GDM1 (cell line): ENCODE measurements around the gene LTBP3.
A peak's percentile ranks its signal among the peaks of the same experiment; 100 is the strongest.
"Not testable (repeated sequence)": the region's sequence is repeated elsewhere in the genome, so short reads cannot be mapped to it uniquely, and the experiment has no call there.

Experiments used
- DNase-seq: peaks from one replicate; lab custom pipeline; 2025; lab: John Stamatoyannopoulos, UW

LTBP3 gene

DNA sequence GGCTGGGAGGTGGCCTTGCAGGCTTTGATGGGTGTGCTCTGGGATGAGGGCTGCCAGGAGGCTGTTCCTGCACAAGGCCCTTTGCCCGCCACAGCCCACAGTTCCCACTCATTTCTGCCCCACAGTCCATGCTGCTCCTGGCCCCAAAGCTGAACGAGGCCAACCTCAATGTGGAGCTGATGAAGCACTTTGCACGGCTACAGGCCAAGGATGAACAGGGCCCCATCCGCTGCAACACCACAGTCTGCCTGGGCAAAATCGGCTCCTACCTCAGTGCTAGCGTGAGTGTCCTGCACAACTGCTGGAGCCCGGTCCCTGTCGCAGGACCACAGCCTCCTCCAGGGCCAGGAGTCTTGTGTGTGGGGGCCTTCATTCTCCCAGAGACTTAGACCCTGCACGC, 23.1 kb downstream of the LTBP3 start:
- DNase-seq: no peak

DNA sequence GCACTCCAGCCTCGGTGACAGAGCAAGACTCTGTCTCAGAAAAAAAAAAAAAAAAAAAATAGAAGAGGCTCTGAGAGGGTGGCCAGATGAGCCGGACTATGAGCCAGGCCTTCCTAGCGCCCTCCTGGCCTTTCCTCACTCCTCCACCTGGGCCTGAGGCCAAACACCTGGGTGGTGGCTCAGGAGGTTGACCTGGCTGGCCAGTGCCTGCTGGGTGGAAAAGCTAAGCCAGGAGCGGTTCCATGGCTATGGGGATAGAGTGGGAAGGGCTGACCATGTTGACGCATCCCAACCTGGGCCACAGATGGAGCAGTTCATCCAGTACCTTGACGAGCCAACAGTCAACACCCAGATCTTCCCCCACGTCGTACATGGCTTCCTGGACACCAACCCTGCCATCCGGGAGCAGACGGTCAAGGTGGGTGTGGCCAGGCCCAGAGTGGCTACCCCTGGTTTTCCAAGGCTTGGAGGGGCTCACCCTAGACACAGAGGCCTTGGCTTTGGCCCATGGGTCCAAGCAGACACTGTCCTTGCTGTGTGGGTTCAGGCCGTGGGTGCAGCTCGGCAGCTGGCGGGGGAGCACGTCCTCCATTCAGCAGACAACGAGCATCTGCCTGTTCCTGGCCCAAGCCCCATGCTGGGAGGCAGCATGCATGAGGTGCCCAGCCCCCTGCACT, 25.6 kb downstream of the LTBP3 start:
- DNase-seq: no peak

- DNase-seq: no peak
Observed at GRCh38 chr11:65530157-65530496, 28.0 kb downstream of the LTBP3 start.

DNA sequence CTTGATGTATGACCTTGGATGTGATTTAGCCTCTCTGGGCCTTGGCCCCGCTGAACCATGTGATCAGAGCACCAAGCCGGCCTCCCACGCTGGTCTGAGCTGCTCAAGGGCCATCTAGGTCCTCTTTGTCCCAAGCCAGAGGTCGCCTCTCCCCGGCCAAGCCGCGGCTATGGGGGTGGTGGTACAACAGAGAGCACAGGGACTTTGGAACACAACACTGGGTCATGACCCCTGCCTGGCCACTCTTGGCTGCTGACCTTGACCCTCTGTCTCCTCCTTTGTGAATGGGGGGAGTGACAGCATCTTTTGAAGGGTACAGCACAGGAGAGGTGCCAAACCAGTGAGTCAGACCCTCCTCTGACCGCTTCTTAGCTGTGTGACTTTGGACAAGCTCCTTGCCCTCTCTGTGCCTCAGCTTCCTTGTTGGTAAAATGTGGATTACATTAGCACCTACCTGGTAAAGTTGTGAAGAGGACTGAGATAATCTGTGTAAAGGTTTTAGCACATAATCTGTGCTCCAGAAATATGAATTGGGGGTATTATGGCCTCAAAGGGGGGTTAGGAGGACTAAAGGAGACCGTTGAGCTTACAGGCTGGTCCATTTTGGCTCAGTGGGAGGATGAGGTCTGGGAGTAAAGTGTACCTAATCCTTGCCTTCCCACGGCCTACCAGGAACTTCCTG, 28.5 kb downstream of the LTBP3 start:
- DNase-seq: no peak

DNA sequence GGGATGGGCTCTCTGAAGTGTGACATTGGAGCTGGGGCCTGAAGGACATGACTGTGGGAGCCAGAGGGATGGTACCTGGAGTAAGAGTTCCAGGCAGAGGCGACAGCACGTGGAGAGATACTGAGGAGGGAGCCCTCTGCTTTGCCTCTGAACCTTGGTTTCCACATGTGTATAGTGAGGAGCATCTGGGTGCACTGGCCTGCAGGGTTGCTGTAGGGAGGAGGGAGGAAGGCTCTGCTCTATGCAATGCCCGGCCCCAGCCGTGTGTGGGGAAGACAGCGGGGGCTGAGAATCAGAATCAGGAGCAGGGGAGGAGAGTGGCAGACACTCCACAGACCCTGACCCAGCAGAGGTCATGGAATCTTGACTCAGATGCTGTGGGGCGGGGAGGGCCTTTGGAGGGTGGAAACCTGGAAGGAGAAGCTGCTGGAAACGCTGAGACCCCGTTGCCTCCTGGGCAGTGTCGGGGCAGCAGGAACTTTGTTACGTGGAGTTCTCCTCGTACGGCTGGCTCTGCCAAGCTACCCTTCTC, 29.3 kb downstream of the LTBP3 start:
- no peak for DNase-seq

DNA sequence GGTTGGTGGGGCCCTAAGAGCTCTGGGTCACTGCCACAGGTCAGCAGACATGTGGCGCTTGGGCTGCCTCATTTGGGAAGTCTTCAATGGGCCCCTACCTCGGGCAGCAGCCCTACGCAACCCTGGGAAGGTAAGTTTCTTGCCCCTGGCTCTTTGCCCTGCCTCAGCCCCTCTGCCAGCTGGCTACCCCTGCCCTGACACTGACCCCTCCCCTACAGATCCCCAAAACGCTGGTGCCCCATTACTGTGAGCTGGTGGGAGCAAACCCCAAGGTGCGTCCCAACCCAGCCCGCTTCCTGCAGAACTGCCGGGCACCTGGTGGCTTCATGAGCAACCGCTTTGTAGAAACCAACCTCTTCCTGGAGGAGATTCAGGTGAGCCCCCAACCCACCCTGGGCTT, 31.4 kb downstream of the LTBP3 start:
- DNase-seq: no peak

DNA sequence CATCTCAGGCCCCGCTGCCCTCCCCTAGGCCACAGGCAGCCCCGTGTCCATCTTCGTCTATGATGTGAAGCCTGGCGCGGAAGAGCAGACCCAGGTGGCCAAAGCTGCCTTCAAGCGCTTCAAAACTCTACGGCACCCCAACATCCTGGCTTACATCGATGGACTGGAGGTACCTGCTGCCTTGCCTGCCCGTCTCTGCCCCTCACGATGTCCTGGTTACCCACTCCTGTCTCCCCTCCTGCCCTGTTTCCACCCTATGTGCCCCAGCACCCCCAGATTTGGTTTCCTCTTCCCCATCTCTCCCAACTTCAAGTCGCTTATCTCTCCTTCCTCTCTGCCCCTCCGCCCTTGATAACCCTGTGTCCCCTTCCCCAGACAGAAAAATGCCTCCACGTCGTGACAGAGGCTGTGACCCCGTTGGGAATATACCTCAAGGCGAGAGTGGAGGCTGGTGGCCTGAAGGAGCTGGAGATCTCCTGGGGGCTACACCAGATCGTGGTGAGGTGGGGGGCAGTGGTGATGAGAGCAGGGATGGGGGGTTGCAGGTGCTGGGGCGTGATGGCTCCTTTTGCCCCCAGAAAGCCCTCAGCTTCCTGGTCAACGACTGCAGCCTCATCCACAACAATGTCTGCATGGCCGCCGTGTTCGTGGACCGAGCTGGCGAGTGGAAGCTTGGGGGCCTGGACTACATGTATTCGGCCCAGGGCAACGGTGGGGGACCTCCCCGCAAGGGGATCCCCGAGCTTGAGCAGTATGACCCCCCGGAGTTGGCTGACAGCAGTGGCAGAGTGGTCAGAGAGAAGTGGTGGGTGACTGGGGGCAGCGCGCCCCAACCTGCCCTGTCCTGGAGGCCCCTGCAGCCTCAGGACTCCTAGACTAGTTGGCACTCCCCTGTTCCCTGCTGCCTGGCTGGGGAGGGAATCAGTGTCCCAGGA, 32.3 kb downstream of the LTBP3 start:
- DNase-seq: no peak

DNA sequence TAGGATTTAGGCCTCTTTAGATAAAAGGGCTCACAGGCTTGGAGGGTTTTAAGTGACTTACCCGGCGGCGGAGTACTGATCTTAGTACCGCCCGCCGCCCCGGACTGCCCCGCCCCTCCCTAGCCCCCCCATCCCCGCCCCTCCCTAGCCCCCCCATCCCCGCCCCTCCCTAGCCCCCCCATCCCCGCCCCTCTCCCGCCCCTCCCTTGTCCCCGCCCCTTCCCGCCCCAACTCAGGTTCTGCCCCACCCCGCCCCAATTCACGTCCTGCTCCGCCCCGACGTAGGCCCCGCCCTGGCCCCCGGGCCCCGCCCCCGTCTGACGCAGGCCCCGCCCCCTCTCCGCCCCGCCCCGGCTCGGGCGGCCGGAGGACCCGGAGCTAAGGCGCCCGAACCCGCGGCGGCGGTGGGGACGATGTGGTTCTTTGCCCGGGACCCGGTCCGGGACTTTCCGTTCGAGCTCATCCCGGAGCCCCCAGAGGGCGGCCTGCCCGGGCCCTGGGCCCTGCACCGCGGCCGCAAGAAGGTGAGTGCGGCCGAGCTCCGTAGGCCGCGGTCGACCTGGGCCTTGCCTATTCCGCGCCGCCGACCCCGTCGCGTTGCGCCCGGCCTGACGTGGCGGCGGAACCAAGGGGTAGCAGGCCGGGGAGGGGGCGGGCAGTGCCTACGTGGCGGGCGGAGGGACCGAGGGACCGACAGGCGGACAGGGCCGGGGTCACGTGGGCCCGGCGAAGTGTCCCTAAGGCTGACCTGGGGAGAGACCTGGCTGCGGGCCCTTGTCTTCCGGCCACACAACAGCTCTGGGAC, 33.2 kb downstream of the LTBP3 start, which contains the start of gene SCYL1:
SCYL1 (plus strand) TSS at position 343 of the 805 bp plus-strand sequence; CDS start at position 414, 71 bp downstream.
- DNase-seq: peak; percentile 51

GRCh38 chr11:65524014-65524740, 34.0 kb downstream of the LTBP3 start:
- no peak for DNase-seq

DNA sequence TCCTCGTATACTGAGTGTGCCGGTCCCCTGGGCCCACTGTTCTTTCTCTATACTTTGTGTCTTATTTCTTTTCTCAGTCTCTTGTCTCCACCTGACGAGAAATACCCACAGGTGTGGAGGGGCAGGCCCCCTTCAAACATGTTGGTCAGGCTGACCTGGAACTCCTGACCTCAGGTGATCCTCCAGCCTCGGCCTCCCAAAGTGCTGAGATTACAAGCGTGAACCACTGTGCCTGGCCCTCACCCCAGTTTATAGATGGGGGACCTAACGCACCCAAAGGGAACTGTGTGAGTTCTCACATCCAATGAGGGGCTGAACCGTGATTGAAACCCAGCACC, 34.6 kb downstream of the LTBP3 start:
- DNase-seq: not testable (repeated sequence)

DNA sequence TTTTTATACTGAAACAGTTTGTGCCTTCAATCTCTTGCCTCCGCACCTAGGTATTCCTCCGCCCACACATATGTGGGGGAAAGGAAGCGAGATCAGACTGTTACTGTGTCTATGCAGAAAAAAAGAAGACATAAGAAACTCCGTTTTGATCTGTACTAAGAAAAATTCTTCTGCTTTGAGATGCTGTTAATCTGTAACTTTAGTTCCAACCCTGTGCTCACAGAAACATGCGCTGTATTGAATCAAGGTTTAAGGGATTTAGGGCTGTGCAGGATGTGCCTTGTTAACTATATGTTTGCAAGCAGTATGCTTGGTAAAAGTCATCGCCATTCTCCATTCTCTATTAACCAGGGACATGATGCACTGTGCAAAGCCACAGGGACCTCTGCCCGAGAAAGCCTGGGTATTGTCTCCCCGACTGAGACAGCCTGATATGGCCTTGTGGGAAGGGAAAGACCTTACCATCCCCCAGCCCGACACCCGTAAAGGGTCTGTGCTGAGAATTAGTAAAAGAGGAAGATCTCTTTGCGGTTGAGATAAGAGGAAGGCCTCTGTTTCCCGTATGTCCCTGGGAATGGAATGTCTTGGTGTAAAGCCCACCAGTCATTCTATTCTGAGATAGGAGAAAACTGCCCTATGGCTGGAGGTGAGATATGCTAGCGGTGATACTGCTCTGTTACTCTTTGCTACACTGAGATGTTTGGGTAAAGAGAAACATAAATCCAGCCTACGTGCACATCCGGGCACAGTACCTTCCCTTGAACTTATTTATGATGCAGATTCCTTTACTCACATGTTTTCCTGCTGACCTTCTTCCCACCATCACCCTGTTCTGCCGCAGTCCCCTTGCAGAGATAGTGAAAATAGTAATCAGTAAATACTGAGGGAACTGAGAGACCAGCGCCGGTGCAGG, 35.2 kb downstream of the LTBP3 start:
- peak; percentile 78 for DNase-seq

GRCh38 chr11:65521777-65522521, 36.2 kb downstream of the LTBP3 start:
- DNase-seq: not testable (repeated sequence)

- DNase-seq: not testable (repeated sequence)
Observed at GRCh38 chr11:65518941-65519549, 39.1 kb downstream of the LTBP3 start.

GRCh38 chr11:65516135-65516968, 41.8 kb downstream of the LTBP3 start:
- no peak for DNase-seq

DNA sequence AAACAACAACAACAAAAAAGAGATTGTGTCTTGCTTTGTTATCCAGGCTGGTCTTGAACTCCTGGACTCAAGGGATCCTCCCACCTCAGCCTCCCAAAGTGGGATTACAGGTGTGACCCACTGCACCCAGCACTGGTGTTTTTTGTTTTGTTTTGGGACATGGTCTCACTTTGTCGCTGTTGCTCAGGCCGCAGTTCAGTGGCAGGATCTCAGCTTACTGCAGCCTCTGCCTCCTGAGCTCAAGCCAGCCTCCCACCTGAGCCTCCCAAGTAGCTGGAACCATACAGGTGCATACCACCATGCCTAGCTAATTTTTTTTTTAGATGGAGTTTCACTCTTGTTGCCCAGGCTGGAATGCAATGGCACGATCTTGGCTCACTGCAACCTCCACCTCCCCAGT, 45.8 kb downstream of the LTBP3 start:
- not testable (repeated sequence) for DNase-seq

- DNase-seq: peak; percentile 28
Observed at GRCh38 chr11:65506772-65507505, 51.2 kb downstream of the LTBP3 start.

- no peak for DNase-seq
Observed at GRCh38 chr11:65506290-65506771, 51.8 kb downstream of the LTBP3 start.
